ENCODE data around the gene TGFBR2. TPM values are rescaled to one million over a fixed set of nuclear protein-coding genes. Genes with fewer than 3 reads are reported as not detected.

The TGFBR2 gene
- total RNA-seq, 1 donor from 2014 or later: 144 TPM

GRCh38 chr3:30602946-30603345 lies 3.5 kb upstream of the TGFBR2 start:
- H3K27ac ChIP-seq (replicated peaks): peak overlapping the region; percentile 29
- H3K27me3 ChIP-seq (ENCODE audit: low read depth): no peaks in the 10 kb centered on the region
- no peaks in the 10 kb centered on the region for H3K9me3 ChIP-seq (replicated peaks)
- no peak overlapping the region for H3K4me3 ChIP-seq
- intact Hi-C loops (cut with micrococcal nuclease): loop anchor here (10.0 kb wide), 1 partner anchor 258 kb away; no protein-coding TSS in a partner anchor
- no peaks in the 10 kb centered on the region for H3K36me3 ChIP-seq
- peaks cover 35% of the 10 kb centered on the region for H3K4me1 ChIP-seq
- TF ChIP-seq, protein P1, sequence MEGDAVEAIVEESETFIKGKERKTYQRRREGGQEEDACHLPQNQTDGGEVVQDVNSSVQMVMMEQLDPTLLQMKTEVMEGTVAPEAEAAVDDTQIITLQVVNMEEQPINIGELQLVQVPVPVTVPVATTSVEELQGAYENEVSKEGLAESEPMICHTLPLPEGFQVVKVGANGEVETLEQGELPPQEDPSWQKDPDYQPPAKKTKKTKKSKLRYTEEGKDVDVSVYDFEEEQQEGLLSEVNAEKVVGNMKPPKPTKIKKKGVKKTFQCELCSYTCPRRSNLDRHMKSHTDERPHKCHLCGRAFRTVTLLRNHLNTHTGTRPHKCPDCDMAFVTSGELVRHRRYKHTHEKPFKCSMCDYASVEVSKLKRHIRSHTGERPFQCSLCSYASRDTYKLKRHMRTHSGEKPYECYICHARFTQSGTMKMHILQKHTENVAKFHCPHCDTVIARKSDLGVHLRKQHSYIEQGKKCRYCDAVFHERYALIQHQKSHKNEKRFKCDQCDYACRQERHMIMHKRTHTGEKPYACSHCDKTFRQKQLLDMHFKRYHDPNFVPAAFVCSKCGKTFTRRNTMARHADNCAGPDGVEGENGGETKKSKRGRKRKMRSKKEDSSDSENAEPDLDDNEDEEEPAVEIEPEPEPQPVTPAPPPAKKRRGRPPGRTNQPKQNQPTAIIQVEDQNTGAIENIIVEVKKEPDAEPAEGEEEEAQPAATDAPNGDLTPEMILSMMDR (IDR thresholded peaks at IDR 0.05; ENCODE audit: borderline replicate concordance): no peak
- no peak for DNase-seq

DNA sequence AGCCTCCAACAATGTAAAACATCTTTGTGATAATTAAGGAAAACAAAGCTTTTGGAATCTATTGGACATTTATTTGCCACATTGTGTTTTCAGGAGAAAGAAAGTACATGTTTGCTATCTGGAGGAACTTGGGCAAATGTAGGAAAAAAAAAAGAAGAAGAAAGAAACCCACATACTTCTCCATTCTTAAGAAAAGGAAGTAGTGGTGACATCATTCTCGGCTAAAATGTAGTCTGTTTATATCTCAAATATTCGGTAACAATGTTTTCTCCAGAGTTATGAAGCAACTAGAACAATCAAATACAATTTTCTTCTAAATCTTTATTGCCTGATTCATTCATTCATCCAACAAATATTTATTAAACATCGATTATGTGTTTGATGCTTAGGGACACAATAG lies 2.3 kb upstream of the TGFBR2 start:
- no peak overlapping the region for H3K4me3 ChIP-seq
- intact Hi-C loops (cut with micrococcal nuclease): loop anchor here (10.0 kb wide), 1 partner anchor 259 kb away; no protein-coding TSS in a partner anchor
- DNase-seq: no peak
- H3K27ac ChIP-seq (replicated peaks): peak overlapping the region; percentile 99
- peaks cover 46% of the 10 kb centered on the region for H3K4me1 ChIP-seq
- H3K9me3 ChIP-seq (replicated peaks): no peaks in the 10 kb centered on the region
- H3K27me3 ChIP-seq (ENCODE audit: low read depth): no peaks in the 10 kb centered on the region
- no peaks in the 10 kb centered on the region for H3K36me3 ChIP-seq
- TF ChIP-seq, protein P1 (IDR thresholded peaks at IDR 0.05; ENCODE audit: borderline replicate concordance): no peak

DNA sequence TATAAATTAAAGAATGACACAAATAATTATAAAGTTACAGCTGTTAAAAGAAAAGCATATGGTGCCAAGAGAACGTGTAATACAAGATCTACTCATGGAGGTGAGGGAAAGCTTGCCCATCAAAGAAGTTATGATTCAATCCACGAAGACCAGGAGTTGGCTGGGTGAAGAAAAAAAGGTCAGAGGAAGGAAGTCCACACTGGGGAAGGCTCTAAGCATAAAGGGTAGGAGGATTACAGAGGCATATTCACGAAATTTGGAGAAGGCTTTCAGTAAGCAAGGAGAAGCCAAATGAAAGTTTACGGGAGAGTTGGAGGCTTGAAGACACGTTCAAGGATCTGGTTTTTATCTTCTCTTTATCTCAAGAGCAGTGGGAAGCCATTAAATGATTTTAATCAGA lies 1.8 kb upstream of the TGFBR2 start:
- TF ChIP-seq, protein P1 (IDR thresholded peaks at IDR 0.05; ENCODE audit: borderline replicate concordance): no peak
- H3K4me1 ChIP-seq: peaks cover 51% of the 10 kb centered on the region

GRCh38 chr3:30605005-30605404 lies 1.4 kb upstream of the TGFBR2 start:
- Histone ChIP-seq H3K4me1 (peaks cover 55% of the 10 kb centered on the region), H3K9me3 (replicated peaks) (no peaks in the 10 kb centered on the region), H3K27ac (replicated peaks) (peak overlapping the region; percentile 99), H3K4me3 (no peak overlapping the region), H3K27me3 (ENCODE audit: low read depth) (no peaks in the 10 kb centered on the region), H3K36me3 (no peaks in the 10 kb centered on the region)
- intact Hi-C loops (cut with micrococcal nuclease): loop anchor here (5.0 to 10.0 kb wide), 2 partner anchors 77 to 260 kb away; no protein-coding TSS in a partner anchor
- no peak for DNase-seq
- TF ChIP-seq, protein P1 (IDR thresholded peaks at IDR 0.05; ENCODE audit: borderline replicate concordance): no peak

More for the DNA sequence above, 1.8 kb upstream of the TGFBR2 start:
- intact Hi-C loops (cut with micrococcal nuclease): loop anchor here (10.0 kb wide), 1 partner anchor 260 kb away; no protein-coding TSS in a partner anchor
- Histone ChIP-seq H3K36me3 (no peaks in the 10 kb centered on the region), H3K9me3 (replicated peaks) (no peaks in the 10 kb centered on the region), H3K27me3 (ENCODE audit: low read depth) (no peaks in the 10 kb centered on the region), H3K4me3 (no peak overlapping the region), H3K27ac (replicated peaks) (peak overlapping the region; percentile 99)
- no peak for DNase-seq

DNA sequence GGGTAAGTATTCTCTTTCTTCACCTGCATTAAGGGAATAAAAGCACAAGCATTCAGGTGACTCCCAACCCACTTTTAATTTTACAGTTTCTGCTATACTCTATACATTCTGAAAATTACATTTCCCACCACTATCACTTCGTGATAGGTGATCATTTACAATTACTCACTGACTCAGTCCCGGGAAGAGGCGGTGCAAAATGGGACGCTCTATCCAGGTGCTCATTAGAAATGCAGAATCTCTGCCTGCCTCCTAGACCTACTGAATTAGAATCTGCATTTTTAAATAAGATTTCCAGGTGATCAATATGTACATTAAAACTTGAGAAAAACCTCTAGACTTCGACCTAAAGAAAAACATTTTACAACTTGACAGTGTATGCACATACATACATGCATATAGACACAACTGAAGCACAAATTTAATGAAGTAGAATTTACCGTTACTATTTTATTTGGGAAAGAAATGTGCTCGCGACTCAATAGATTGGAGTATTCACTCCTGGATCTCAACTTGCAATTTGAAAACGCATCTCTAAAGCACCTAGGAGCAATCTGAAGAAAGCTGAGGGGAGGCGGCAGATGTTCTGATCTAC lies 598 bp upstream of the TGFBR2 start:
- TF ChIP-seq, protein P1 (IDR thresholded peaks at IDR 0.05; ENCODE audit: borderline replicate concordance): no peak
- peak overlapping the region; percentile 92 for H3K4me3 ChIP-seq
- no peaks in the 10 kb centered on the region for H3K9me3 ChIP-seq (replicated peaks)
- H3K27ac ChIP-seq (replicated peaks): peak overlapping the region; percentile 99
- H3K36me3 ChIP-seq: no peaks in the 10 kb centered on the region
- no peaks in the 10 kb centered on the region for H3K27me3 ChIP-seq (ENCODE audit: low read depth)
- no peak for DNase-seq
- H3K4me1 ChIP-seq: peaks cover 63% of the 10 kb centered on the region
- intact Hi-C loops (cut with micrococcal nuclease): loop anchor here (5.0 to 10.0 kb wide), 2 partner anchors 76 to 261 kb away; no protein-coding TSS in a partner anchor

All from left ventricle myocardium inferior (tissue), 1 donor.